ENCODE measurements around the gene LHPP. TPM values are rescaled to one million over a fixed set of nuclear protein-coding genes. Genes with fewer than 3 reads are reported as not detected.

Gene LHPP
- total RNA-seq, 4 donors from 2014 or later: 8.7 to 19.9 (median 15.5) TPM

- intact Hi-C loops (cut with DNase I; ENCODE audit: low total_unique reads): loop anchor here (10.0 kb wide), 1 partner anchor 105 kb away; no protein-coding TSS in a partner anchor
- no peak for DNase-seq (ENCODE audit: low spot score in 2 of 2)
- no peak overlapping the region for H3K4me3 ChIP-seq (ENCODE audit: low read depth, poor library complexity, severe bottlenecking)
- 56 to 62% methylated on average over 5 to 6 of the region's 6 CpGs for WGBS, 2 donors
- TF ChIP-seq POLR2A (IDR thresholded peaks at IDR 0.05) (no peak), CTCF (IDR thresholded peaks at IDR 0.05) (no peak)
Measured at GRCh38 chr10:124629842-124630241, 168.2 kb downstream of the LHPP start.

GRCh38 chr10:124630551-124630950 is 168.9 kb downstream of the LHPP start:
- DNase-seq (ENCODE audit: low spot score in 2 of 2): no peak
- intact Hi-C loops (cut with DNase I; ENCODE audit: low total_unique reads): no loop called here
- no peak overlapping the region for H3K4me3 ChIP-seq (ENCODE audit: low read depth, poor library complexity, severe bottlenecking)
- TF ChIP-seq POLR2A (IDR thresholded peaks at IDR 0.05) (no peak), CTCF (IDR thresholded peaks at IDR 0.05) (no peak)
- WGBS, 2 donors: 85 to 87% methylated on average over 5 of the region's 5 CpGs

DNA sequence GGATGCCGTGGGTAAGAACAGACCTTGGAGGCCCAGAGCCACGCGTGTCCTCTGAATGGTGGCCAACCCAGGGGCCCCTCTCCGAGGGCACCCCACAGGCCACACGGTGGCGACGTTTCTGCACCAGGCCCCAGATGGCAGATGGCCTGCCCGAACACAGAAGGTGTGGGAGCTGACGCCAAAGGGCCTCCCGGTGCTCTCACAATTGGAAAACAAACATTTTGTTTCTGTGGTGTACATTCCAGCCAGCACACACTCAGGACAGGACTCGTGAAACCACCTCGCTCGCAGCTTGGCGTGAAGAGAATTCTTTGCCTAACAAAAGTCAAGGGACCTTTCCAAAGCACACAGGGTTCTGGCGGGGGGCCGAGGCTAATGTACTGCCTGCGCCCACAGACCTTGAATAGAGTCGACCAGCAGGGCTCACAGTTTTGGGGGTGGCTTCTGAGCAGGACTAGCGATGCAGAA is 170.5 kb downstream of the LHPP start:
- TF ChIP-seq CTCF (IDR thresholded peaks at IDR 0.05) (no peak), POLR2A (IDR thresholded peaks at IDR 0.05) (no peak)
- WGBS, 2 donors: 39 to 56% methylated on average over 12 to 18 of the region's 19 CpGs
- H3K4me3 ChIP-seq (ENCODE audit: low read depth, poor library complexity, severe bottlenecking): no peak overlapping the region
- intact Hi-C loops (cut with DNase I; ENCODE audit: low total_unique reads): no loop called here
- no peak for DNase-seq (ENCODE audit: low spot score in 2 of 2)

- TF ChIP-seq POLR2A (IDR thresholded peaks at IDR 0.05): no peak
- no peak for TF ChIP-seq CTCF (IDR thresholded peaks at IDR 0.05)
- DNase-seq (ENCODE audit: low spot score in 2 of 2): no peak
- intact Hi-C loops (cut with DNase I; ENCODE audit: low total_unique reads): no loop called here
- H3K4me3 ChIP-seq (ENCODE audit: low read depth, poor library complexity, severe bottlenecking): no peak overlapping the region
- 47 to 48% methylated on average over 6 to 10 of the region's 10 CpGs for WGBS, 2 donors
Measured at GRCh38 chr10:124632566-124632965, 170.9 kb downstream of the LHPP start.

GRCh38 chr10:124636271-124636995 is 174.8 kb downstream of the LHPP start:
- 91% methylated on average over 17 to 19 of the region's 19 CpGs for WGBS, 2 donors
- intact Hi-C loops (cut with DNase I; ENCODE audit: low total_unique reads): no loop called here
- no peak for TF ChIP-seq POLR2A (IDR thresholded peaks at IDR 0.05)
- TF ChIP-seq CTCF (IDR thresholded peaks at IDR 0.05): no peak
- no peak overlapping the region for H3K4me3 ChIP-seq (ENCODE audit: low read depth, poor library complexity, severe bottlenecking)
- no peak for DNase-seq (ENCODE audit: low spot score in 2 of 2)
